Frontal cortex (tissue), 4 donors: ENCODE results near the gene CHKA. TPM values are rescaled to one million over a fixed set of nuclear protein-coding genes. Genes with fewer than 3 reads are reported as not detected.

ENCODE experiments used
- DNase-seq, 2 donors: peaks; one replicate each; pipeline ENCODE4 v3.0.0; 2012; ENCODE audit warnings: low spot score in 2 of 2
- FAIRE-seq: peaks from 2 replicates; lab custom pipeline; 2012; peaks lifted over from hg19 to GRCh38; lab: Jason Lieb, UNC
- total RNA-seq: library from RNA; depleted of rRNA; stranded (reverse); fragments of >200 nt; gene quantifications from one replicate; pipeline ENCODE4 v1.2.3, GENCODE V29; 2014
- donor health status: control.
- donor health status: control.
- donor health status: control.

Gene CHKA
- total RNA-seq, 1 donor from 2014 or later: 26.1 TPM

GRCh38 chr11:68019486-68019885 is 101.7 kb downstream of the CHKA start:
- FAIRE-seq (no peak), DNase-seq (no peak)

DNA sequence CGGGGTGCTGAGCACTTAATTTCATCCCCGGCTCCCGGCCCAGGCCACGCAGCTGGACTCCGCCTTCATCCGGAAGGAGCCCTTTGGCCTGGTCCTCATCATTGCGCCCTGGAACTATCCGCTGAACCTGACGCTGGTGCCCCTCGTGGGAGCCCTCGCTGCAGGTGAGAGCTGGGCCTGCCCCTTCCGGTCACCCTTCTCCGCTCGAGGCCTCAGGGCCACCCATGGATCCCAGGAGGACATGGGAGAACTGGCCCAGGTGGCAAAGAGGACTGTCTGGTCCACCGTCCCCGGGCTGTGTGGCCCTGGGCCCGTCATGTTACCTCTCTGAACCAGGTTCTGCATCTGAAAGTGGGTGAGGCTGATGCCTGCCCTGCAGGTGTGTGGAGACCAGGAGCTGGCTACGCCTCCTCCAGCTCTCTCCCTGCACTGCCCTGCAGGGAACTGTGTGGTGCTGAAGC is 102.4 kb downstream of the CHKA start:
- FAIRE-seq (no peak), DNase-seq (no peak)

DNA sequence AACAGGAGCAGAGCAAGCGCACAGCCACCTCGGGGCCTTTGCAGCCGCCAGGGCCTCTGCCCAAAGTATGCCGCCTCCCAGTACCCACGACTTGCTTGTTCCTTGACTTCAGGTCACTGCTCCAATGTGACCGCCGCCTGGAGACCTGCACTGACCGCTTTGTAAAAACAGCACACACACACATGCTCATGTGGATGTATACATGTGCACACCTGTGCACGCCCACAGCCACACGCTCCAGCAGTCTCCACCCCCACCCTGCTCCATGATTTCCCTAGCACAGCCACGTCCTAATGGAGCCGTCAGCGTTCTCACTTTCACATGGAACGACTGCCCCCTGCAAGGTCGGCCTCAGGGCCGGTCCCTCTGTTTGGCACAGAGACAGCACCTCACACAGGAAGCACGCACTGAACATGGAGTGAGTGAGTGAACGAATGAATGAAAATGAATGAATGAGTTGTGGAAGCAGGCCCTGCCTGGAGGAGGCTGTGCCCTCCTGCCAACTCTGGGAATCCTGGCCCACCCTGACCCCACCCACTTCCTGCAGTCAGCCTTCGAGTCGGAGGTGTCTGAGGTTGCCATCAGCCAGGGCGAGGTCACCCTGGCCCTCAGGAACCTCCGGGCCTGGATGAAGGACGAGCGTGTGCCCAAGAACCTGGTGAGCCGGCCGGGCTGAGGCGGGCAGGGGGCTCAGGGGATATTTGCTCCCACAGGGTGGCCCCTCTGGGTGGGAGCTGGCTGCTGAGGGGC is 103.0 kb downstream of the CHKA start:
- no peak for DNase-seq
- FAIRE-seq: no peak

GRCh38 chr11:68016904-68017817 is 104.0 kb downstream of the CHKA start:
- FAIRE-seq (no peak), DNase-seq (no peak)

DNA sequence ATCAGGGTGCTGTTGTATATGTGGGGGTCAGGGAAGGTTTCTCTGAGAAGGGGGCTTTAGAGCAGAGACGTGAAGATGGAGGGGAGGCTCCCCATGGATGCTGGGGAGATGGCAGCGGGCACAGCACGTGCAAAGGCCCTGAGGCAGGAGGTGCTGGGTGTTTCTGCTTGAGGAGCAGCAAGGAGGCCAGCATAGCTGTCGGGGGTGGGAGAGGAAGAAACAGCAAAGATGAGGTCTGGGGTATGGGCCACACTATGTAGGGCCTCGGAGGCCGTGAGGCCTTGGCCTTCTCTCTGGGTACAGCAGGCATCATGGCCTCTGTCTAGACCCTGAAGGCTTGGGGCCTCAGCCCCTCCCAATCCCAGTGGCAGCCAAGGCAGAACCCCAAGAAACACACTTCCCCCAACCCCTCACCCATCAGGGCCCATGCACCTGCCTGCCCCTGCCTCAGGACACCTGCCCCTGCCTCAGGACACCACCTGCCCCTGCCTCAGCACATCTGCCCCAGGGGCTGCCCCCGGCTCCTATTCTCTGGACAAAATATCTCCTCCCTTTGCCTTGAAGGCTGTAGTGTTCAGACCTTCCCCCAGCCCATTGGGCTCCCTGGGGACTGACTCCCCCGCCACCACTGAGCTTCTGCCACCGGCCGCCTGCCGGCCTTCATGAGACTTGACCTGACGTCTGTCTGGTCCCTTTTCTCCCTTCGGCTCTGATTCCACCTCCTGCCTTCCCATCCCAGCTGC is 104.9 kb downstream of the CHKA start:
- FAIRE-seq (no peak), DNase-seq (no peak)

DNA sequence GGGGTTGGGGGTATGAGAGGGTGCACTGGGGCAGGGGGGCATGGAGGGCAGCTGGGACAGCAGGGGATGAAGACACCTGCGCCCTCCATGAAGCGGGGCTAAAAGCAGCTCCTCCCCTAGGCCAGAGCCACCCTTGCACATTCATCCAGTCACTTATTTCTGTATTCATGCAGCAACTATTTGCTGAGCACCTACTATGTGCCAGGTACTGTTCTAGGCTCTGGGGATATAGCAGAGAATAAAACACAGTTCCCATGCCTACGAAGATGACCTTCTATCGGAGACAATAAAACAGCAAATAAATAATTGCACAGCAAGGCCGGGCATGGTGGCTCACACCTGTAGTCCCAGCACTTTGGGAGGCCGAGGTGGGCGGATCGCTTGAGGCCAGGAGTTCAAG is 105.7 kb downstream of the CHKA start:
- FAIRE-seq (no peak), DNase-seq (no peak)

DNA sequence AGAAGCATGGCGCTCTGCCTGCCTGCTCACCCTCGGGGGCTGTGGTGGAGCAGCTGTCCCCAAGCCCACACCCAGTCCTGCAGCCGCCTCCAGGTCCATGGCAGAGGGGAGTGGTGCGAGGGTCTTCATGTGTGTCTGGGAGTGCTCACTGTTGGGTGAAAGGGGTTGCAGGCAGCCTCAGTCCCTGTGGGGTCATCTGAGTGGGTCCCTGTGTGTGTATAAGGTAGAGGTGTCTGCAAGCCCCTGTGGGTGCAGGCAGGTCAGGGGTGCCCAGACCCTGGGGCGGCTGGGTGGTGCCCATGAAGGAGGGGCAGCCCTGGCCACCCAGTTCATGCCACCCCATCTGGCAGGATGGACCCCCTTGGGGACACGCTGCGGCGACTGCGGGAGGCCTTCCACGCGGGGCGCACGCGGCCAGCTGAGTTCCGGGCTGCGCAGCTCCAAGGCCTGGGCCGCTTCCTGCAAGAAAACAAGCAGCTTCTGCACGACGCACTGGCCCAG is 106.2 kb downstream of the CHKA start:
- FAIRE-seq (no peak), DNase-seq (no peak)

- FAIRE-seq (no peak), DNase-seq (no peak)
Observed at GRCh38 chr11:68014157-68014946, 106.8 kb downstream of the CHKA start.

GRCh38 chr11:68013611-68014156 is 107.5 kb downstream of the CHKA start:
- no peak for DNase-seq
- no peak for FAIRE-seq

- no peak for DNase-seq
Observed at GRCh38 chr11:68012843-68013610, 108.2 kb downstream of the CHKA start.

DNA sequence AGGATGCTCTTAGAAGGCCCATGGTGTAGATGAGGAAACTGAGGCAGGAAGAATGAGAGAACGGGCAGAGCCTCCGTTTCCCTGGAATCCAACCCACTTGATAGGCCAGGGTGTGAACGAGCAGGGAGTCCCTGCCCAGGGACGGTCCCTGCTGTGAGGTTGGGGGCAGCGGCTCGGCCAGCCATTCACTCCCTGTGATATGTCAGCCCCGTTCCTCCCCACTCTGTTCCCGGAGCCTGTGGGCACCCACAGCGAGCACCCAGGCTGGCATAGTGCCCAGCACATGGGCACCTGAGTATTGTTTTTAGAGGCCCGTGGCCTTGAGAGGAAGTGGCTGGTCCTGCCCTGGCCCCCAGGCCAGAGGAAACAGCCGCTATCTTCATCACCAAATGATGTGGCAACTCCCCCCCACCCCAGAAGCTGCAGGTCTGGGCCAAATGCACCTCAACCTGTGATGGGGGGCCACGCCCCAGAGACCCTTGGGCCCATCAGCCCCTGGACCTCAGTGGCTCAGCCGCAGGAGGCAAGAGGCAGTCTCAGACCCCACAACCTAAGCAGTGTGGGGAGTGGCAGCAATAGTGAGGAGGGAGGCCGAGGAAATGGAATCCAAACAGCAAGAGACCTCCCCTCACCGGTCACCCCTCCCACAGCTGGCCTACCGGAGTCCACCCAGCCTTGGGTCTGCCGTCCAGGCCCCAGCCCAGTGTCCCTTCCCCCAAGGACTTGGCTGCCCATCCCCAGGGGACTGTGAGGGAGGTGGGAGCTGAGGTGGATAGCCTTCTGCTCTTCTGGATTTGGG is 108.9 kb downstream of the CHKA start:
- no peak for DNase-seq
- FAIRE-seq: no peak

More at GRCh38 chr11:68012843-68013610, 108.2 kb downstream of the CHKA start:
- FAIRE-seq: no peak

GRCh38 chr11:68011051-68011943 is 109.9 kb downstream of the CHKA start:
- no peak for FAIRE-seq
- DNase-seq: no peak

DNA sequence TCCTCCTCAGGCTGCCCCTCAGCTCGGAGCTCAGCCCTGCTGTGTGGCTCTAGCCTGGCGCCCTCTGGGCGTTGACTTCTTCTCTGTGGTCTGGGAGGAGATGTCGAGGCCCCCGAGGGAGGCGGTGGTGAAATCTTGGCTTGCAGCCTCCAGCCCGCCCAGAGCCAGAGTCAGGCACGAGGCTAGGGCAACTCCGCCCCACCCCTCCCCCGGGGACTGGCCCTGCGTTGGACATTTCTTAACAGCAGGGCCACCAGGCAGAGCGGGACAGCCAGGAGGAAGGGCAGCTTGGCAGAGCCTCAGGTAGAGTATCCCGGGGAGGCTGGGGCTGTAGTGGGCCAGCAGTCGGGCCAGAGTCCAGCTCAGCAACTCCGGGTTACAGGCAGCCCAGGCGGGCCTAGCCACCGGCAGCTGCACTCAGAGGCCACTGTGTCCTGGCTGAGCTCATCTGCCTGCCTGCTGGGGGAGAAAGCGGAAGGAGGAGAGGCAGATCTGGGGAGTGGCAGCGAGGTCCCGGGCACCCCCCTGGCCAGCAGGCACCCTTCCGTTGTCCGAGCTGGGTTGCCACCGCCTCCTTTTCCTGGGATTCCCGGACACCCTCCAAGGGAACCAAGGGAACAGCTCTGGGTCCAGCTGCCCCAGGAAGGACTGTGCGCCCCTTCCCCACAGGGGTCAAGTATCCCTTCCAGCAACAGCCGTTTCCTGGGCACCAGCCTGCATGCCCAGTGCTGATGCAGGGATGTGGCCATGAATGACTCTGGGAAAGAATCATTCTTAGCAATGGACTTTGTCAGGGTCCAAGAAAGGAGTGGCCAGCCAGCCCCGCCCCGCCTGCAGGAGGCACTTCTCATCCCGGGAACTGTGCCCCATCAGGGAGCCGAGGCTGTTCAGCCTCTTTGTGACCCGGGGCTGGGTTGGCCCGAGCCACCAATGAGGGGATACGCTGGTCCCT is 110.8 kb downstream of the CHKA start, which contains the start of gene ALDH3B1:
Gene ALDH3B1 (plus strand): TSS at position 238 of the 952 bp plus-strand sequence. CDS start 4,971 bp downstream, outside the sequence.
- FAIRE-seq (no peak), DNase-seq (peak; percentile 69 to 75)

- no peak for FAIRE-seq
- DNase-seq: no peak
Observed at GRCh38 chr11:68009391-68010089, 111.6 kb downstream of the CHKA start.
